Endodermal cell (in vitro differentiated cells): ENCODE measurements around the gene CPNE2. TPM values are rescaled to one million over a fixed set of nuclear protein-coding genes. Genes with fewer than 3 reads are reported as not detected.

Experiments
- DNase-seq: peaks from one replicate; pipeline ENCODE4 v3.0.0-alpha.2; 2017
- H3K27ac ChIP-seq: 2 replicates; pipeline ENCODE4 v1.5.1; 2013; ENCODE audit warnings: mild to moderate bottlenecking, low read depth, low read length, moderate library complexity
- H3K27me3 ChIP-seq: 2 replicates; pipeline ENCODE4 v1.6.1; 2013; ENCODE audit warnings: mild to moderate bottlenecking, low read length, moderate library complexity; ENCODE audit not compliant: insufficient read depth, control insufficient read depth, poor library complexity, severe bottlenecking
- H3K36me3 ChIP-seq: 2 replicates; pipeline ENCODE4 v1.7.0; 2013; ENCODE audit warnings: mild to moderate bottlenecking, low read length, moderate library complexity; ENCODE audit not compliant: control insufficient read depth, insufficient read depth
- H3K4me1 ChIP-seq: one replicate; pipeline ENCODE4 v1.7.0; 2013; ENCODE audit warnings: low read length; ENCODE audit not compliant: control insufficient read depth, insufficient read depth
- H3K4me3 ChIP-seq: 2 replicates; pipeline ENCODE4 v1.5.1; 2013; ENCODE audit warnings: mild to moderate bottlenecking, low read length, moderate library complexity
- H3K9ac ChIP-seq: 2 replicates; pipeline ENCODE4 v1.6.1; 2013; ENCODE audit warnings: mild to moderate bottlenecking, low read length, moderate library complexity; ENCODE audit not compliant: poor library complexity, severe bottlenecking; ENCODE audit errors: extremely low read depth
- H3K9me3 ChIP-seq: 2 replicates; pipeline ENCODE4 v1.6.1; 2013; ENCODE audit warnings: mild to moderate bottlenecking, low read length, moderate library complexity; ENCODE audit not compliant: control insufficient read depth
- H3K27ac Mint-ChIP-seq: 2 replicates; pipeline ENCODE4 v1.8.0; 2020; ENCODE audit warnings: mixed read lengths
- H3K27me3 Mint-ChIP-seq: 2 replicates; pipeline ENCODE4 v1.8.0; 2021; ENCODE audit warnings: mild to moderate bottlenecking, mixed read lengths; ENCODE audit not compliant: insufficient read depth
- H3K36me3 Mint-ChIP-seq: 2 replicates; pipeline ENCODE4 v1.8.0; 2020; ENCODE audit warnings: low read depth, mixed read lengths
- H3K4me1 Mint-ChIP-seq: 2 replicates; pipeline ENCODE4 v1.8.0; 2020; ENCODE audit warnings: mixed read lengths
- H3K4me3 Mint-ChIP-seq: 2 replicates; pipeline ENCODE4 v1.8.0; 2020; ENCODE audit warnings: mild to moderate bottlenecking, moderate library complexity, mixed read lengths
- H3K9me3 Mint-ChIP-seq: 2 replicates; pipeline ENCODE4 v1.8.0; 2020; ENCODE audit warnings: mild to moderate bottlenecking, mixed read lengths
- CTCF ChIP-seq: fragments of 200-600 bp; sonication (generic); conservative IDR thresholded peaks from 2 replicates; pipeline ENCODE4 v1.5.0; 2021; ENCODE audit warnings: antibody characterized with exemption, mild to moderate bottlenecking
- WGBS, 2 experiments: methylation state at CpG; one replicate each; pipeline versions ENCODE4 v1.1.5 to v1.1.7; 2013; ENCODE audit warnings: missing lambda C conversion rate in 2 of 2, mixed read lengths in 1 of 2; ENCODE audit not compliant: insufficient coverage in 1 of 2, insufficient read length in 1 of 2; 5-methylcytosine and 5-hydroxymethylcytosine counted together
- total RNA-seq, 2 donors: library from RNA; stranded (reverse); fragmentation: NEBNext Ultra II Directional in 1 of 2; extraction: Animal tissue kit (Norgen Biotek cat#: 25700) in 1 of 2; gene quantifications; 2 replicates in 1 of 2; 3 replicates in 1 of 2; pipeline ENCODE4 v1.2.1, GENCODE V29; 2021

The CPNE2 gene
- total RNA-seq, 2 donors from 2014 or later, result 12.3 to 16.6 TPM

GRCh38 chr16:57123216-57123973 lies 31.0 kb downstream of the CPNE2 start:
- Mint-ChIP-seq H3K27ac (no peak overlapping the region), H3K36me3 (no peaks in the 10 kb centered on the region), H3K27me3 (no peaks in the 10 kb centered on the region), H3K4me1 (no peaks in the 10 kb centered on the region), H3K4me3 (no peak overlapping the region), H3K9me3 (no peaks in the 10 kb centered on the region)
- Histone ChIP-seq H3K4me1 (no peaks in the 10 kb centered on the region), H3K27me3 (no peaks in the 10 kb centered on the region), H3K9me3 (no peaks in the 10 kb centered on the region), H3K27ac (no peak overlapping the region), H3K9ac (no peak overlapping the region), H3K4me3 (no peak overlapping the region), H3K36me3 (no peaks in the 10 kb centered on the region)
- no peak for DNase-seq
- TF ChIP-seq CTCF, result no peak
- WGBS, 2 experiments, result 95 to 97% methylated on average over 6 to 7 of the region's 7 CpGs

- no peak for TF ChIP-seq CTCF
- H3K27me3 ChIP-seq, result no peaks in the 10 kb centered on the region
- no peaks in the 10 kb centered on the region for H3K36me3 Mint-ChIP-seq
- no peaks in the 10 kb centered on the region for H3K9me3 Mint-ChIP-seq
- H3K4me1 ChIP-seq, result no peaks in the 10 kb centered on the region
- no peaks in the 10 kb centered on the region for H3K4me1 Mint-ChIP-seq
- H3K36me3 ChIP-seq, result no peaks in the 10 kb centered on the region
- H3K4me3 Mint-ChIP-seq, result no peak overlapping the region
- H3K4me3 ChIP-seq, result no peak overlapping the region
- H3K9me3 ChIP-seq, result no peaks in the 10 kb centered on the region
- no peak overlapping the region for H3K27ac ChIP-seq
- no peak overlapping the region for H3K9ac ChIP-seq
- H3K27me3 Mint-ChIP-seq, result no peaks in the 10 kb centered on the region
- no peak for DNase-seq
- 90 to 91% methylated on average over 4 to 11 of the region's 11 CpGs for WGBS, 2 experiments
- peak overlapping the region; percentile 24 for H3K27ac Mint-ChIP-seq
These were observed 31.7 kb downstream of the CPNE2 start for GRCh38 chr16:57123974-57124674.

- no peaks in the 10 kb centered on the region for H3K27me3 ChIP-seq
- Mint-ChIP-seq H3K27ac (no peak overlapping the region), H3K4me3 (no peak overlapping the region), H3K4me1 (no peaks in the 10 kb centered on the region), H3K27me3 (no peaks in the 10 kb centered on the region), H3K36me3 (no peaks in the 10 kb centered on the region), H3K9me3 (no peaks in the 10 kb centered on the region)
- H3K4me1 ChIP-seq, result no peaks in the 10 kb centered on the region
- no peak overlapping the region for H3K27ac ChIP-seq
- WGBS, 2 experiments, result 88 to 97% methylated on average over 4 of the region's 4 CpGs
- no peak for DNase-seq
- H3K9ac ChIP-seq, result no peak overlapping the region
- TF ChIP-seq CTCF, result no peak
- no peaks in the 10 kb centered on the region for H3K9me3 ChIP-seq
- no peaks in the 10 kb centered on the region for H3K36me3 ChIP-seq
- H3K4me3 ChIP-seq, result no peak overlapping the region
These were observed 33.0 kb downstream of the CPNE2 start for GRCh38 chr16:57125376-57125775.
